GM19240 (cell line): ENCODE data around the gene ABLIM2.

Experiments
- DNase-seq: peaks from one replicate; pipeline ENCODE4 v3.0.0; 2011; ENCODE audit warnings: low spot score; ENCODE audit not compliant: insufficient read length

The ABLIM2 gene

DNA sequence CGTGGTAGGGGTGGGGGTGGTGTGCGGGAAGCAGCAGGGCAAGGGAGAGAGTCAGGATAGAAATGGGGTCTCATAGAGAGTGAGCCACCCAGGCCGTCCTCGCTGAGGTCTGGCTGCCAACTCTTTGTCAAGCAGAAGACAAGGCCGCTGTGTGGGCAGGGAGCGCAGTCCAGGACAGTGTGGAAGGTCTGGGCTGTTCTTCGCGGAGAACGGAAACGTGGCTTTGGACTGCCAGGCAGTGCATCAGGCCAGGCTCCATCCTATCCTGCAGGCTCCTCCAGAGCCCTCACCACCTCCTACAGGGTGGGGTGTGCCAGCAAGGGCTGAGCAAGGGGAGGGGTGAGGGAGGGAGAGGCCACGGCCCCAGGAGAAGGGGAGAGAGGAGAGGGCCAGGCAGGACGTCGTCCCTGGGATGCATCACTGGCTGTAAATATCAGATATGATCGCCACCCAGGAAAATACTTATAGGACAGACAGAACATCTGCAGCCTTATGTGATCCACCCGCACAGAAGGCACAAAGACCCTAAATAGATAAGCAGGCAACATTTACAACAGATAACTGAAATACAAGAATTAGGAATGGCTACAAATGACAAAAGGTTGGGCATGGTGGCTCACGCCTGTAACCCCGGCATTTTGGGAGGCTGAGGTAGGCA, 85.3 kb downstream of the ABLIM2 start:
- DNase-seq = no peak

DNA sequence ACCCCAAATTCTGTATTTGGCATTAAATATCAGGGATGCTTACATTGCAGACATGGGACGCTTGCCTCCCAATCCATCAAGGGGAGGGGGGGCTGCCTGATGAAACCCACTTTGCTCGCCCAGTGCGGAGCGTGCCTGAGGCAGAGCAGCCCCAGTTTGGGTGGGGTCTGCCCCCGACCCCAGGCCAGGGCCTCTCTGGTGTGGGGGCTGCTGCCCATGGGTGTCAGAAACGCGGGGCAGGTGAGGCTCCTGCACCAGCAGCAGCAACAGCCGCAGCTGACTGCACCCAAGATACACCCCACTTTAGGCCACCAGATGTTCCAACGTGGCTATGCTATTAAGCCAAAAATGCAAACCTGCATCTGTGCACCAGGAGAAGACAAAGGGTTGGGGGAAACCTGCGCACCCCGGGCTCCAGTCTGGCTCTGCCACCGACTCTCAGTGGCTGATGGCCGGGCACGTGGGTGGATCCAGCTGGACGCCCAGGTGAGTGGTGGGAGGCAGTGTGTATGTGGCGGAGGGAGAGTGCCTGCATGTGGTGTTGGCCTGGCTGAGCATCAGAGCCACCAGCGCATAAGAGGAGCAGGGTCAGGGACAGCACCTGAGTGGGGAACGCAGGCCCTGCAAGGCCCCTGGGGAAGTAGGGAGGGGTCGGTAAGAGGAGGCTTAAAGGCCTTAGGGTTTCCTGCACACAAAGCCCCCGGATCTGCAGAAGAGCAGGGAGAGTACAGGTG, 86.2 kb downstream of the ABLIM2 start:
- DNase-seq = no peak

GRCh38 chr4:8071766-8072165, 86.8 kb downstream of the ABLIM2 start:
- no peak for DNase-seq

DNA sequence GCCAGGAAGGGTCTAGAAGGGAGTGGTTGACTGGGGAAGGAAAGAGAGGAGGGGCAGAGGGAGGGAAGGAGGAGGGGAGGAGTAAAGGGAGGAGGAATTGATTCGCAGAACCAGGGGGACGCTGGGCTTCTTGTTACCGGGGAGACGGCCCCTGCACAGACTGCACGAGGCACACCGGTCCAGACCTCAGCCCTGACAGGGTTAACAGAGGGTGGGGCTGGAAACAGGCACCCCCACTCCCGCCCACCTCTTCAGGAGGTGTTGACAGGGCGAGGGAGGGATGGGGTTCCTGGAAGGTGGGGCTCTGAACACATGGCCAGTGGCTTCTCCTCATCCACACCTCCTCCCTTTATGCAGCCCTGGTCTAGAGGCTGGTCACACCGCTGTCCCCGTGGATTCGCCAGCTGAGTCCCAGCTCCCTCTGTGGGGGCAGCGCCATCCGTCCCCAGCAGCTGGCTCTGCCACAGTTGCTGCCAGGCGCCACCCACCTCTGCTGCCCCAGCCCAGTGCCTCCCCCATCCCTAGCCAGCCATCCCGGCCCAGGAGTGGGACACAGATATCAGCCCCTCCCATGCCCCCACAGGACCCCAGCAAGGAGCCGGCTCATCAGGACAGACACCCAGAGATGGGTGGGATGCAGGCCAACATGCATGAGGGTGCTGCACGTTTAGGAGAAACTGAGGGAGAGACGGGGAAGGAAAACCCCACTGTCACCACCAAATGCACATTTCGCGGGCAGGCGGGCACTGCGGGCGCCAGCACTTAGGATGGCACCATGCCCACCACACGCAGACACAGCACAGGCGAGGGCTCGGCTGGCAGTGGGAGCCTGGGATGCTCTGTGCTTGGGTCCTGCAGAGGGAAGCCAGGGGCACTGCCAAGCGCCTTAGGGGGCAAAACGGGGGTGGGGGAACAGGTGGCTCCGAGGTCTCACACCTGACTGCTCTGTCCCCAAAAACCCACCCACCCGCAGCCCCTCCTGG, 87.6 kb downstream of the ABLIM2 start:
- no peak for DNase-seq

DNA sequence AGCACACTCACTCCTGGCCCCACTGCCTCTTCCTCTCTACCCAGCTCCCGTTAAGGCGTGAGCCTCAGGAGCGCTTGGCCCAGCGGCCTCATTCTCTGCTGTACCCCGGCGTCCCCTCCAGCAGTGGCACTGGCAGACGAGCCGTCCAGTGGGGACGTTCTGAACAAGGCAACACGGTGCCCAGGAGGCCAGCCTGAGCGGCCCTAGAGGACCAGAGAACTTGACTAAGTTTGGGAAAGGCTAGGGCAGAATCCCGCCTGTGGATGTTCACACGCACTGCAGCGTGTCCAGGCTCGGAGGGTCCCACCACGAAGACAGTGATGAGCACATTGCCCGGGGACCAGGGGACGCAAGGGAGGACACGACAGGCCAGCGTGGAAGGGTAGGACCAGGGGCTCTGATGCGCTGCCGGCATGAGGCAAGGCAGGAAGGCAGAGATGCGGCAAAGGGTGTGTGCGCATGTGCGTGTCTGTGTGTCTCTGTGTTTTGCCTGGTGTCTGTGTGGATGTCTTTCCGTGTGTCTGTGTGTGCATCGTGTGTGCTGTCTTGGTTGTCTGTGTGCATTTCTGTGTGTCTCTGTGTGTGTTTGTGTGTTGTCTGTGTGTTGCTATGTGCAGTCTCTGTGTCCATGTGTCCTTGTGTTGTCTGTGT, 89.4 kb downstream of the ABLIM2 start:
- DNase-seq = no peak

DNA sequence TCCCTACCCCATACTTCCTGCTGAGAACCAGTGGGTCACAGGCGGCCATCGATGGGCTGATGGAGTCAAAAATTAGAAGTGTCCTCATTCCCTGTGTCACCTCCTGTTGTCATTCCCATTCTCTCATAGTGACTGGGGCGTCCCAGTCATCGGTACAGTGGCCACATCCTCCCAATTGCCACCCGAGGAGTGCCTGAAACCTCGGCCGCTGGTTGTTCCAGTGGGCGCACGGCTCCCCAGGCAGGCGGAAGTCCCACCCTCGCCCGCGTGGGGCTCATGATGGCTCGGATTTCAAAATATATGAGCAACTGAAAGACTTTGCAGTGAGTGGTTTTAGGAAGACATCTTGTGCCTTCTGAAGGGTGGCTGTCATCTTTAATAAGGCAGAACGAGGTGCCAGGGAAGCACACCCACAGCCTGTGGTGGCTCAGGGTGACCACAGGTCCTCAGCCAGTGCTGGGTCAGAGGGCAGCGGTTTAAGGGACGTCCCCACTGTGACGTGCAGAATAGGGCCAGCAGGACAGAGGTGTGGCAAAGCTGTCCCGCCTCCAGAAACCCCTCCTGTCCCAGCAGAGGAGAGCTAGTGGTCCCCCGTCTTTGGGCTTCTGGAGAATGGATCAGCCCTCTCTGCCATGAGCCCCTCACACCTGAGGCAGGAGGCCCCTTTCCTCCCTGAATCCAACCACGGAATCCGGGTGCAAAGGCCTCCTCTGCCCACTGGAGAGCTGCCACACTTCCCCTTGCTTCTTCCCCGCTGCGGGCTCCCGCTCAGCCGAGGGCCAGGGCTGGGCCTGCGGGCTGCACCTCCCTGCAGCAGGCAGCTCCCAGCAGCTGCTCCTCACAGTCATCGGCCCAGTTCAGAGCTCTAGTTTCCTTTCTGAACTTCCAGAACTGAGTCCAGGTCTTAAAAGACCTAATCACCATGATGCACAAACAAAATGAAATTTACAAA, 90.4 kb downstream of the ABLIM2 start:
- DNase-seq = no peak

- DNase-seq = no peak
Observed at GRCh38 chr4:8067274-8067936, 91.2 kb downstream of the ABLIM2 start.

DNA sequence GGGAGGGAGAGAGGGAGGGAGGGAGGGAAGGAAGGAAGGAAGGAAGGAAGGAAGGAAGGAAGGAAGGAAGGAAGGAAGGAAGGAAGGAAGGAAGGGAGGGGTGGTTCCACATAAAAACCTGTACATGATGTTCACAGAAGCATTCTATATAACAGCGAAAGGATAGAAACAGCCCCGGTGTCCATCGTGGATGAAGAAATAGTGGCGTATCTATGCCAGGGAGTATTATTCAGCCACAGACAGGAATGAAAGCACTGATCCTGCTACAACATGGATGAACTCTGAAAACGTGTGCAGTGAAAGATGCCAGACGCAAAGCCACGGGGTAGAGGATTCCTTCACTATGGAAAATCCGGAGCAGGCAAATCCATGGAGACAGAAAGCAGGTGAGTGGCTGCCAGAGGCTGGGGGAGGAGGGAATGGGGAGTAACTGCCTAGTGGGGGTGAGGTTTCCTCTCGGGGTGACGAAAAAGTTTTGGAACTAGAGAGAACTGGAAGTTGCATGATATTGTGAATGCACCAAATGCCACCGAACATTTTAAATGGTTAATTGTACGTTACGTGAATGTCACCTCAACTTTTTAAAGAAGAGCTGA, 92.2 kb downstream of the ABLIM2 start:
- DNase-seq = no peak

- no peak for DNase-seq
Observed at GRCh38 chr4:8063974-8064563, 94.5 kb downstream of the ABLIM2 start.

GRCh38 chr4:8061573-8061972, 97.0 kb downstream of the ABLIM2 start:
- no peak for DNase-seq

- DNase-seq = no peak
Observed at GRCh38 chr4:8061145-8061544, 97.5 kb downstream of the ABLIM2 start.

DNA sequence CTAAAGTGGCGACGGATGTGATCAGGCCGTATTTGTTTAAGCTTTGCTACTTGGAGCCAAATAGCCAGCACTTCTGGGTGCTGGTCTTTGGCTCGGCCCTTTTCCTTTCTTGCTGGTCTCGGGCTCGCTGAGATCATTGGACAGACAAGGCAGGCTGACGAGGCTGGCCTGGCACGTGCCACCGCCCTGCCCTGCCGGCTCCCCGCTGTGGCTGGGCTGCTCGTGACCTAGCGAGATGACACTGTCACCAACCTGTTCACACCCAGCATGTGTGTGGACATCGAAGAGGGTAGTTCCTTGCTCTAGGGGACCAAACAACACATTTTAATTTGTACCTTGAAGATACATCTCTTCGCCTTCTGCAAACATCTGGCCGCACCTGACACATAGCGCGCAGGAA, 98.0 kb downstream of the ABLIM2 start:
- DNase-seq = no peak

GRCh38 chr4:8058031-8058479, 100.6 kb downstream of the ABLIM2 start:
- no peak for DNase-seq

DNA sequence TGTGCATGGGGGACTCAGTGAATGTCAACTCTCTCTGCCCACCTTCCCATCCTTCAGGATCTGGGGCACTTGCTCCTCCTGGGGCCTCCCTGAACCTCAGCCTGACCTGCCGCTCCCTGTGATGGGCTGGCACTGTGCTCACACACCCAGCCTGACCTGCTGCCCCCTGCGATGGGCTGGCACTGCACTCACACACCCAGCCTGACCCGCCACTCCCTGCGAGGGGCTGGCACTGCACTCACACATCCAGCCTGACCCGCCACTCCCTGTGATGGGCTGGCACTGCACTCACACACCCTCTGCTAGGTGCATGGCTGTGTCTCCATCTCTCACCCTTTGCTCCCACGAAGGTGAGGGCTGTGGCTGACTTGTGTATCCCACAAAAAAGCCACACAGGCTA, 103.4 kb downstream of the ABLIM2 start:
- DNase-seq = no peak

DNA sequence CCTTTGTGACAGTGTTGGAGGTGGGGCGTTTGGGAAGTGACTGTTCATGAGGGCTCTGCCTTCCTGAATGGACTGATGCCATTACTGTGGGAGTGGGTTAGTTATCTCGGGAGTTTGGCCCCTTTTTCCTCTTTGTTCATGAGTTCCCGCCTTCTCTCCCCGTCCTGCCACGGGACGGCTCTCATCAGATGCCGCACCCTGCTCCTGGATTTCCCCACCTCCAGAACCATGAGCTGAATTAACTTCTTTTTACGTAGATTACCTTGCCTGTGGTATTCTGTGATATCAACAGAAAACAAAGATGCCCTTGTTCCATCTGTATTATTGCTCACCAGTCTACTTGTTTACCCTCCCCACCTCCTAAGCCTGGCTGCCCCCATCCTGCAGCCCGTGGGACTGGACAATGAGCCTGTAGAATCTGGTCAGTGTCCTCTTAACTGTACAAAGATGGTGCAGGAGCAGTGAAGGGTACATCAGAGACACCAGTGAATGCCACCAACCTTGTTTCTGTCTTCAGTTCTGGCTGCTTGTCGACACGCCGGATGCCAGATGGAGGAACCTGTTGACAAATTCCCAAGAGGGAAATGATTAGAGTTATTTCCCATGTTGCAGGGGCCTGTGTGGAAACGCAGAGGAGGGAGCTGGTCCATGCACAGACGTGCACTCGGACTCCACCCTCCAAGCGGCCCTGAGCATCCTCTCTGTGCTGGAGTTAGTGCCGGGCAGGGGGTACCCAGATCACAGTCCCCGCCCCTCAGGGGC, 104.7 kb downstream of the ABLIM2 start:
- DNase-seq = no peak

DNA sequence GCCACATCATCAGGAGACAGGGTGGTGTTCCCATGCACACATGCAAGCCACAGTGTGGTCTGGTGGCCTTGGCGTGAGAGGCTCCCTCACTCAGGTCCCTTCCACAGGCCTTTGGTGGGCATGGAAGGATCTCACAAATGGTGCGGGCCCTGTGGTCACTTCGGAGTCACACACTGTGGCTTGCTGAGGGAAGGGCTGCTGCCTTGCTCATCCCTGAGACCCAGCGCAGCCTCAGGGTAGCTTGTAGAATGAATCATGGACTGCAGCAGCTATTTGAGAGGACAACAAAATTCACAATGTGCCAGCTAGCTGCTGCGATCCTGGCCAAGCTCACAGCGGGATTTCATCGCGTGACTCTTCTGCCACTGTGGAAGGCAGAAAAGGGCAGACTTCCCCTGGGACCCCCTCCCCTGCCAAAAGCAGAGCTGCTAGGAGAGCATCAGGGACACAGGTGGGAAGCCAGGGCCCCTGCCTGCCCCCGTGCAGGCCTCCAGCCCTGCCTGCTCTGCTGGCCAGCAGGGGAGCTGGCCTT, 106.4 kb downstream of the ABLIM2 start:
- no peak for DNase-seq

GRCh38 chr4:8051644-8052043, 107.0 kb downstream of the ABLIM2 start:
- DNase-seq = no peak
